ENCODE results near the gene RMDN2. TPM values are rescaled to one million over a fixed set of nuclear protein-coding genes. Genes with fewer than 3 reads are reported as not detected.
A peak's percentile ranks its signal among the peaks of the same experiment; 100 is the strongest.

The RMDN2 gene
- total RNA-seq, 3 donors from 2014 or later (not counting 1 experiment from before 2014, with no cell fraction given) = 8.4 to 10.9 (median 8.4) TPM

GRCh38 chr2:37891846-37892435 is 33.1 kb upstream of the RMDN2 start:
- Histone ChIP-seq H3K27me3 (ENCODE audit: control insufficient read depth, insufficient read depth, low read length) (peaks cover 2% of the 10 kb centered on the region), H3K9me3 (ENCODE audit: control insufficient read depth, insufficient read depth, low read length) (no peaks in the 10 kb centered on the region), H3K4me1 (ENCODE audit: control insufficient read depth, insufficient read depth, low read length) (peaks cover 24% of the 10 kb centered on the region), H3K36me3 (ENCODE audit: control insufficient read depth, insufficient read depth, low read length) (no peaks in the 10 kb centered on the region), H3K4me3 (ENCODE audit: low read length) (no peak overlapping the region), H3K27ac (ENCODE audit: low read length) (peak overlapping the region; percentile 51)
- no peak for ATAC-seq
- H3K9me3 Mint-ChIP-seq = no peaks in the 10 kb centered on the region
- peak overlapping the region; percentile 54 for H3K4me3 Mint-ChIP-seq
- DNase-seq = no peak
- H3K36me3 Mint-ChIP-seq = no peaks in the 10 kb centered on the region
- WGBS (ENCODE audit: insufficient coverage) = 36% methylated on average over 5 of the region's 5 CpGs
- peak overlapping the region; percentile 72 to 79 for H3K27ac Mint-ChIP-seq
- peaks cover 28 to 30% of the 10 kb centered on the region in 2 donors for H3K4me1 Mint-ChIP-seq
- TF ChIP-seq CTCF (IDR thresholded peaks at IDR 0.05) = no peak
- peaks cover 5 to 9% of the 10 kb centered on the region in 2 donors for H3K27me3 Mint-ChIP-seq (ENCODE audit: low read depth in 2 of 2)
- intact Hi-C loops (cut with micrococcal nuclease) = loop anchor here (5.0 kb wide), 1 partner anchor 380 kb away; no protein-coding TSS in a partner anchor

- no peaks in the 10 kb centered on the region for H3K9me3 Mint-ChIP-seq
- H3K4me1 Mint-ChIP-seq = peaks cover 28 to 29% of the 10 kb centered on the region in 2 donors
- Histone ChIP-seq H3K9me3 (ENCODE audit: control insufficient read depth, insufficient read depth, low read length) (no peaks in the 10 kb centered on the region), H3K36me3 (ENCODE audit: control insufficient read depth, insufficient read depth, low read length) (no peaks in the 10 kb centered on the region), H3K27ac (ENCODE audit: low read length) (peak overlapping the region; percentile 51), H3K4me1 (ENCODE audit: control insufficient read depth, insufficient read depth, low read length) (peaks cover 23% of the 10 kb centered on the region), H3K27me3 (ENCODE audit: control insufficient read depth, insufficient read depth, low read length) (peaks cover 2% of the 10 kb centered on the region), H3K4me3 (ENCODE audit: low read length) (no peak overlapping the region)
- peak overlapping the region; percentile 72 to 79 for H3K27ac Mint-ChIP-seq
- intact Hi-C loops (cut with micrococcal nuclease) = loop anchor here (5.0 kb wide), 1 partner anchor 380 kb away; no protein-coding TSS in a partner anchor
- peak; percentile 18 to 62 (median 54) for ATAC-seq
- no peaks in the 10 kb centered on the region for H3K36me3 Mint-ChIP-seq
- DNase-seq = peak in 1 of 2 donors; percentile 43
- H3K27me3 Mint-ChIP-seq (ENCODE audit: low read depth in 2 of 2) = peaks cover 5 to 9% of the 10 kb centered on the region in 2 donors
- TF ChIP-seq CTCF (IDR thresholded peaks at IDR 0.05) = no peak
- 5% methylated on average over 7 of the region's 7 CpGs for WGBS (ENCODE audit: insufficient coverage)
- peak overlapping the region; percentile 54 for H3K4me3 Mint-ChIP-seq
Observed at GRCh38 chr2:37892436-37893114, 32.5 kb upstream of the RMDN2 start.

- intact Hi-C loops (cut with micrococcal nuclease) = loop anchor here (5.0 kb wide), 1 partner anchor 379 kb away; no protein-coding TSS in a partner anchor
- ATAC-seq (no peak), DNase-seq (no peak)
- Histone ChIP-seq H3K27me3 (ENCODE audit: control insufficient read depth, insufficient read depth, low read length) (peaks cover 2% of the 10 kb centered on the region), H3K4me3 (ENCODE audit: low read length) (no peak overlapping the region), H3K36me3 (ENCODE audit: control insufficient read depth, insufficient read depth, low read length) (no peaks in the 10 kb centered on the region), H3K27ac (ENCODE audit: low read length) (no peak overlapping the region), H3K9me3 (ENCODE audit: control insufficient read depth, insufficient read depth, low read length) (no peaks in the 10 kb centered on the region), H3K4me1 (ENCODE audit: control insufficient read depth, insufficient read depth, low read length) (peaks cover 23% of the 10 kb centered on the region)
- peak overlapping the region; percentile 52 for H3K4me3 Mint-ChIP-seq
- no peak for TF ChIP-seq CTCF (IDR thresholded peaks at IDR 0.05)
- no peaks in the 10 kb centered on the region for H3K36me3 Mint-ChIP-seq
- H3K27ac Mint-ChIP-seq = peak overlapping the region; percentile 72 to 79
- 91% methylated on average over 1 of the region's 1 CpG for WGBS (ENCODE audit: insufficient coverage)
- H3K27me3 Mint-ChIP-seq (ENCODE audit: low read depth in 2 of 2) = peaks cover 0 to 2% of the 10 kb centered on the region in 2 donors
- no peaks in the 10 kb centered on the region for H3K9me3 Mint-ChIP-seq
- H3K4me1 Mint-ChIP-seq = peaks cover 28 to 29% of the 10 kb centered on the region in 2 donors
Observed at GRCh38 chr2:37893327-37893726, 31.8 kb upstream of the RMDN2 start.

All from natural killer cell (primary cell).